ENCODE results near the gene SLIT1.
A peak's percentile ranks its signal among the peaks of the same experiment; 100 is the strongest.

- TF ChIP-seq CEBPB (IDR thresholded peaks at IDR 0.05; ENCODE audit: low read depth, low read length) = no peak
- no peak for TF ChIP-seq POLR2AphosphoS5 (IDR thresholded peaks at IDR 0.05; ENCODE audit: low read depth, low read length)
- TF ChIP-seq CTCF (IDR thresholded peaks at IDR 0.05; ENCODE audit: control extremely low read depth in 1 of 3, insufficient read depth in 1 of 3, low read depth in 1 of 3, low read length in 3 of 3) = peak in 2 of 3 experiments; percentile 23 to 37; a peak in 2 of 4 replicates
- TF ChIP-seq CHD2 (IDR thresholded peaks at IDR 0.05; ENCODE audit: low read length) = no peak
- no peak for TF ChIP-seq POLR2A (IDR thresholded peaks at IDR 0.05; ENCODE audit: control extremely low read depth in 1 of 2, low read depth in 2 of 2, low read length in 2 of 2)
- no peak for TF ChIP-seq JUND (IDR thresholded peaks at IDR 0.05; ENCODE audit: low read length)
These were observed 36.7 kb upstream of the SLIT1 start for GRCh38 chr10:97222326-97222961.

All from H1 (cell line).